ENCODE results near the gene SMARCD2.
"Not testable (repeated sequence)": the region's sequence is repeated elsewhere in the genome, so short reads cannot be mapped to it uniquely, and the experiment has no call there.

Gene SMARCD2

DNA sequence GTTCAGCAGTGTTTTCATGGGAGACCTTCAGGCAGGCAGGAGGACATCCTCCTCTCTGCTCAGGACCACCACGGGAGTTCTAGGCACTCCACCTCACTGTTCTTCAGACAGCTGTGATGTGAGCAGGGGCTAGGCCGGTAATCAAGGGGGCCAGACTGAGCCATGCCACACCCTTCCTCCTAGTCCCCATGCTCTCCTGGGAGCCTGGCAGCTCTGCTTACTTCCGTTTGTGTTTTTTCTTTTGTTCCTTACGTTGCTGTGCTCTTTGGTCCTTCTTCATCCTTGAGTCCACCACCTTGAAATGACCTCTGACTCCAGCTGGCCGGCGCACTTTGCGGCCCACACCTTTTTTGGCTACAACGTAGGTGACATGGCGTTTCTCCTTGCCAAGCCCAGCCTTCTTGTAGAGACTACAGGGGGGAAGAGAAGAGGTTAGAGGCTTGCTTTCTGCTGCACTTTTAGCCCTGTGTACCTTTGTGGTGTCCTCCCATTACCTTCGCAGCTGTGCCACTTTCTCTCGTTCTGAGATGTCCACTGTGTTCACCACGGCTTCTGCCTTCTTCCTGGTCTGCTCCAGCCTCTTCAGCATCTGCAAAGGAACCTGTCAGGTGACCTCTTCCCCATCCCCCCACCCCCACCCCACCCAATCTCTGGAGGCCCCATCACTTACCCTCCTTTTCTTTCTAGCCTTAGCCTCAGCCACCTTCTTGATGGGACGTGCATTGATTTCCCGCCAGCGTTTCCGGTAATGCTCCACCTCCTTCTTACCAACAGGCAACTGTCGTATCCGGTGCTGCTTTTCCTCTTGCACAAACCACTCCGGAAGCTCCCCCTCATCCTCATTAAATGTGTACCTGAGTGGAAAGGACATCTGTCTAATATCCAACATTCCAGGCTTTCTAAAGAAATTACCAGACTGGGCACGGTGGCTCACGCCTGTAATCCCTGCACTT lies 22.6 kb downstream of the SMARCD2 start:
- DNase-seq = no peak
- in situ Hi-C loops (cut with HindIII; ENCODE audit: low pct_ligation_motif_present, low pct_unique_long_range_greater_than_20kb, low sequenced_read_pairs) = loop anchor here (10.0 kb wide), 1 partner anchor 55 kb away; no protein-coding TSS in a partner anchor

DNA sequence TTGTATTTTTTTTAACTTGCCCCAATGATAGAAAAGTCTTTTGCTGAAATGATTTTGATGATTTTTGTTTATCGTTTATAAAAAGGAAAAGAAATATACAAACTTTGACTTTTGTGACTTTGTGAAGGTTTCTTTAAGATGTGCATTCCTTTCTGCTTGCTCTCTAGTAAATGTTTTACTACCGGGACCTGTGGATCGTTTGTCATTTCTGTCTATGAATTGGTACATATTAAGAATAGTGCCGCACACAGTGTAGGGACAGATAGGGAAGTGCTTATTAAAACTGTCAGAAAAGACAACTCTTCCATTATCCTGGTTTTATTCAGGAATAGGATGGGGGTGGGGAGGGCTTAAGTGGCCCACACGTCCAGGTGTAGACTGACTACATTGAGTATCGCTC lies 23.4 kb downstream of the SMARCD2 start:
- peak; percentile 73 for DNase-seq
- in situ Hi-C loops (cut with HindIII; ENCODE audit: low pct_ligation_motif_present, low pct_unique_long_range_greater_than_20kb, low sequenced_read_pairs) = loop anchor here (10.0 kb wide), 1 partner anchor 54 kb away; no protein-coding TSS in a partner anchor

DNA sequence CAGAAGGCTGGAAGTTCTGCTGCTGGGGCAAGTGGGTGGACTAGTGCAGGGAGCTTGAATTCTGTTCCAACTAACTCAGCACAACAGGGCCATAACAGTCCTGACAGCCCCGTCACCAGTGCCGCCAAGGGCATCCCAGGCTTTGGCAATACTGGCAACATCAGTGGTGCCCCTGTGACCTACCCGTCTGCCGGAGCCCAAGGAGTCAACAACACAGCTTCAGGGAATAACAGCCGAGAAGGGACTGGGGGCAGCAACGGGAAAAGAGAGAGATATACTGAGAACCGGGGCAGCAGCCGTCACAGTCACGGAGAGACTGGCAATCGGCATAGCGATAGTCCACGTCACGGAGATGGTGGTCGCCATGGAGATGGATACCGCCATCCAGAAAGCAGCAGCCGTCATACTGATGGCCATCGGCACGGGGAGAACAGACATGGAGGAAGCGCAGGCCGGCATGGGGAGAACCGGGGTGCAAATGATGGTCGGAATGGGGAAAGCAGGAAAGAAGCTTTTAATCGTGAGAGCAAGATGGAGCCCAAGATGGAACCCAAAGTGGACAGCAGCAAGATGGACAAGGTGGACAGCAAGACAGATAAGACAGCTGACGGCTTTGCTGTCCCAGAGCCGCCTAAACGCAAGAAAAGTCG lies 24.6 kb downstream of the SMARCD2 start:
- no peak for DNase-seq
- in situ Hi-C loops (cut with HindIII; ENCODE audit: low pct_ligation_motif_present, low pct_unique_long_range_greater_than_20kb, low sequenced_read_pairs) = loop anchor here (10.0 kb wide), 1 partner anchor 53 kb away; no protein-coding TSS in a partner anchor

DNA sequence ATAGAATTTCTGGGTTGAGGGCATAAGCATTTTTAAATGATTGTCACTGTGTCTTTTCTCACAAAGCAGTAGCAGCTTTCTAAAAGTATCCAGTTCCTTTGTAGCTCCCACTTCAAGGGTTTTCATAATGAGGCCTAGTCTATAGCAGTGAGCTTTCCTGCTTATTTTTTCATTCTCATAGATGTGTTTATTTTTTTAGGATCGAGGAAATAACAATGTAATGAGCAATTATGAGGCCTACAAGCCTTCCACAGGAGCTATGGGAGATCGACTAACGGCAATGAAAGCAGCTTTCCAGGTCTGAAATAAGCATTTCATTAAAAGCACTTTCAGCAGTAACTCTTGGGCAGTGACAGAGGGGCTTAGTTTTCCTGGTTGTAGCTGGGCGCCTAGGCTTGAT lies 25.8 kb downstream of the SMARCD2 start:
- in situ Hi-C loops (cut with HindIII; ENCODE audit: low pct_ligation_motif_present, low pct_unique_long_range_greater_than_20kb, low sequenced_read_pairs) = loop anchor here (10.0 kb wide), 1 partner anchor 52 kb away; no protein-coding TSS in a partner anchor
- DNase-seq = no peak

DNA sequence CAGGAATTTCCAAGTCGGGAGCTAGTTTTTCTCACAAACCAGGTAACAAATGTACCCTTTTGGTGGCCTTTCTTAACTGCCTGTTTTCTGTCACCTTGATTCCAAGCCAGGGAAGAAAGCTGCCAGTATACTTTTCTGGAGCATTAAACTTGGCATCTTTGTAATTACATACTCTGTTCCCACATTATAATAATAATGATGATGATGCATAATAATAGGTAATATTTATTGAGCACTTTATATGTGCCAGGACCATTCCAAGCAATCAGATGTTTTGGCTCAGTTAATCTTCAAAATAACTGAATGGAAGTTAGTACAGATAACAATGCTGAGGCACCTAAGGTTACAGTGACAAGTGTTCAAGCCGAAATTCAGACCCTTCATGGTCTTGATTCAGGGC lies 26.4 kb downstream of the SMARCD2 start:
- in situ Hi-C loops (cut with HindIII; ENCODE audit: low pct_ligation_motif_present, low pct_unique_long_range_greater_than_20kb, low sequenced_read_pairs) = loop anchor here (10.0 kb wide), 1 partner anchor 51 kb away; no protein-coding TSS in a partner anchor
- DNase-seq = no peak

DNA sequence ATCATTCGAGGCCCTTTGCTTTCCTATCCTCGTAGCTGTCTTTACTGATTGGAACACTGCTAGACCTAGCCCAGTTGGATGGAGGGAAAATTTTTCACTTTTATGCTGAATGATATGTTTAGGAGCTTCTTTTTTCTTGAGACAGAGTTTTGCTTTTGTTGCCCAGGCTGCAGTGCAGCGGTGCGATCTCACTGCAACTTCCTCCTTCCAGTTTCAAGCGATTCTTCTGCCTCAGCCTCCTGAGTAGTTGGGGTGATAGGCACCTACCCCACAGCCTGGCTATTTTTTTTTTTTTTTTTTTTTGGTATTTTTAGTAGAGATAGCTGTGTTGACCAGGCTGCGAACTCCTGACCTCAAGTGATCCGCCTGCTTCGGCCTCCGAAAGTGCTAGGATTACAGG lies 32.5 kb downstream of the SMARCD2 start:
- no peak for DNase-seq
- in situ Hi-C loops (cut with HindIII; ENCODE audit: low pct_ligation_motif_present, low pct_unique_long_range_greater_than_20kb, low sequenced_read_pairs) = loop anchor here (10.0 kb wide), 1 partner anchor 45 kb away; no protein-coding TSS in a partner anchor

DNA sequence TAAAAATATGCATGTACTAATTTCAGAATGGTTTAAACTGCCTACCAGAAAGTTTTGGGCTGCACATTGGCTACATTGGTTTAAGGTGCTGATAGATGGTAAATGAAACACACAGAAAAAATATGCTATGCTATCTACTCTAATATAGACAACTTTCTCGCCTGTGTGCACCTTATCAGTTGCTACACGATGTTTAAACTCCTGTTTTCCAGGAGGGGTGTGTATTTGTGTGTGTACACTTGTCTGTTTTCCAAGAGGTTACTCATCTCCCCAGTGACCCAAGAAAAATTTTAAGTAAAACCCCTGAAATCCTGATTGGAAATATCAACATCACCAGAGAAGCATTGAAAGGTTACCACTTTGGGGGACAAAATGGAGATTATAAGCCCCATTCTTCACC lies 36.9 kb downstream of the SMARCD2 start:
- in situ Hi-C loops (cut with HindIII; ENCODE audit: low pct_ligation_motif_present, low pct_unique_long_range_greater_than_20kb, low sequenced_read_pairs) = no loop called here
- DNase-seq = no peak

DNA sequence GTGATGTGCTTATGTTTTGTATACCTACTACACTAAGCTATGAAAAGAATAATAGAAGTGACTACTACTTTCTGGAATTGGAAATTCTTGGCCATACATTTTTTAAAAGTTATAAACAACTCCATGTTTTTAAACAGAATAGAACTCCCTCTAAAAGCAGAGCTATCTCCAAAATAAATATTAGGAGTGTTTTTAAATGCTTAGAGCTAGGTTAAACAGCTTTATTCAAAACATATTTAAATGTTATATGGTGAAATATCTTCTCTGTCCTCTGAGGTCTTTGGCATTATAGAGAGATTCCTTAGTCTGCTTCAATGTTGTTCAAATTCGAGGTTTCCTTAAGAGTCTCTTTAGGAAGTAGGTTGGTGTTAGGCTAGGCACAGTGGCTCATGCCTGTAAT lies 38.2 kb downstream of the SMARCD2 start:
- in situ Hi-C loops (cut with HindIII; ENCODE audit: low pct_ligation_motif_present, low pct_unique_long_range_greater_than_20kb, low sequenced_read_pairs) = no loop called here
- DNase-seq = no peak

DNA sequence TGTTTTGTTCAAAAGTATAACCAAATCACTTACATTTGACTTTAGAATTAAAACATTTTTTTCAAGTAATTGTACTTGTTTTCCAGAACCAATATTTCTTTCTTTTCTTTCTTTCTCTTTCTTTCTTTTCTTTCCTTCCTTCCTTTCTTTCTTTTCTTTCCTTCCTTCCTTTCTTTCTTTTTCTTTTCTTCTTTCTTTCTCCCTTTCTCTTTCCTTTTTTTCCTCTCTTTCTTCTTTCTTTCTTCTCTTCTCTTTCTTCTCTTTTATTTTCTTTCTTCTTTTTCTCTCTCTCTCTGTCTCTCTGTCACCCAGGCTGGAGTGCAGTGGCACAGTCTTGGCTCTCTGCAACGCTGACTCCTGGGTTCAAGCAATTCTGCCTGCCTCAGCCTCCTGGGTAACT lies 41.7 kb downstream of the SMARCD2 start:
- in situ Hi-C loops (cut with HindIII; ENCODE audit: low pct_ligation_motif_present, low pct_unique_long_range_greater_than_20kb, low sequenced_read_pairs) = no loop called here
- DNase-seq = no peak

DNA sequence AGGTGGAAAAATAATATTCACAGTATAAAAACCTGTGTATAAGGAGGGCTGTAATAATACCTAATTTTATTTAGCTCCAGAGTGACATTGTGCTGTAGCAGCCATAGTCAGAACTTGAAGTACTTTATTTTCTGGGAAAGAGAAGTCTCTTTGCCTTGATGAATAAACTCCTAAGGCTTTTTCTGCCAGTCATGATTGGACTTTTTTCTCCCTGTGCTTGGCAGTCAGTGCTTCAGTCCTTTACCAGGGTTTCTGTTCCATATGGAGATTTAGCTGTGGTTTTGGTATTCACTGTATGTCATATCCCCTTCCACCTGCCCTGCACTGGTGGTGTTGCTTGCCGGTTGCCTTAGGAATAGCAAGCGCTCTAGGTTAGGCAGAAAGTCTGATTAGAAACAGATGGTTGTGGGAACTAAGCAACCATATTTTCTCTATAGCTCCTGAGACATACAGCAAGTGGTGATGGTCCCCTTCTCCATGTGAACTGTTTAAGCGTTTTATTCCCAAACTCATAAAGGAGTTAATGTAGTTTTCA lies 43.8 kb downstream of the SMARCD2 start:
- in situ Hi-C loops (cut with HindIII; ENCODE audit: low pct_ligation_motif_present, low pct_unique_long_range_greater_than_20kb, low sequenced_read_pairs) = no loop called here
- no peak for DNase-seq

DNA sequence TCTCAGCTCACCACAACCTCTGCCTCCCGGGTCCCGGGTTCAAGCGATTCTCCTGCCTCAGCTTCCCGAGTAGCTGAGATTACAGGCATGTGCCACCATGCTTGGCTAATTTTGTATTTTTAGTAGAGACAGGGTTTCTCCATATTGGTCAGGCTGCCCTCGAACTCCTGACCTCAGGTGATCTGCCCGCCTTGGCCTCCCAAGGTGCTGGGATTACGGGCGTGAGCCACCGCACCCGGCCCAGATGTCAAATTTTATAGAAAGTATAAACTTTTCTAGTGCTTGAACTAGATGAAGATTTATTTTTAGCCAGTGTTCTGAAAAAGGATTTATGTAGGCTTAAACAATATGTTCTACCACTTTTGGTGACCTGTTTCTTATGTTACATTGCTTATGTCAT lies 46.1 kb downstream of the SMARCD2 start:
- in situ Hi-C loops (cut with HindIII; ENCODE audit: low pct_ligation_motif_present, low pct_unique_long_range_greater_than_20kb, low sequenced_read_pairs) = not testable (repeated sequence)

DNA sequence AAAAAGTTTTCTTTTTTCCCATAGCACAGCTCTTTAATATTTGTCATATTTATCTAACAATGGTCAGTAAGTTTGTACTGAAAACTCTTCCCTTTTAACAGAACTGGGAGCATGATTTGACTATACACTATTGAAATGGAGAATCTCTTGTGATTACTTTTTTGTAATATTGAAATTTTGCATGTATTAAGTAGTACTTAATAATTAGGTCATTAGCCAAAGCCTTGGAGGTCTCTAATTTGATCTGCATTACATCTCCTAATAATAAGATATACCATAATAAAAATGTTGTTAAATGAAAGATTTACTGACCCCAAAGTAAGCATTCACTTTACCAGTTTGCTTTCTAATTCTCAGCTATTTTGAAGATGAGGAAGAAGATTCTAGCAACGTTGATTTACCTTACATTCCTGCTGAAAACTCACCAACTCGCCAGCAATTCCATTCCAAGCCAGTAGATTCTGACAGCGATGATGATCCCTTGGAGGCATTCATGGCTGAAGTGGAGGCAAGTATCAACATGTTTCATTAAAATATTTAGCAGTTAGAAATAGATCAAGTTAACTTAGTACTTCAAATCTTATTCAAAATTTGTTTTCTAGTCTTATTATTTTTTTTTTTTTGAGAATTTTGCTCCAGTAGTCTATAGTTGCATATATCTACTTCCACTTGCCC lies 50.3 kb downstream of the SMARCD2 start:
- no peak for DNase-seq
- in situ Hi-C loops (cut with HindIII; ENCODE audit: low pct_ligation_motif_present, low pct_unique_long_range_greater_than_20kb, low sequenced_read_pairs) = no loop called here

More for the DNA sequence above, 46.1 kb downstream of the SMARCD2 start:
- DNase-seq = not testable (repeated sequence)

DNA sequence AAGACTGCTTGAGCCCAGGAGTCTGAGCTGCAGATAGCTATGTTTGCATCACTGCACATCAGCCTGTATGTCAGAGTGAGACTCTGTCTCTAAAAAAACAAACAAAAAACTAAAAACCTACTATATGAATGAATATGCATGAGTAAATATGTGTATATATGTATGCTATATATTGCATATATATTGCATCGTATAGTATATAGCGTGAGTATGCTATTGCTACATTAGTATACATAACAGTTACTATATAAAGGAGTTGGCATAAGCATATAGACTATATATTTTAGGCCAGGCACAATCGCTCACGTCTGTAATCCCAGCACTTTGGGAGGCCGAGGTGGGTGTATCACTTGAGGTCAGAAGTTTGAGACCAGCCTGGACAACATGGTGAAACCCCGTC lies 52.4 kb downstream of the SMARCD2 start:
- in situ Hi-C loops (cut with HindIII; ENCODE audit: low pct_ligation_motif_present, low pct_unique_long_range_greater_than_20kb, low sequenced_read_pairs) = no loop called here
- no peak for DNase-seq

DNA sequence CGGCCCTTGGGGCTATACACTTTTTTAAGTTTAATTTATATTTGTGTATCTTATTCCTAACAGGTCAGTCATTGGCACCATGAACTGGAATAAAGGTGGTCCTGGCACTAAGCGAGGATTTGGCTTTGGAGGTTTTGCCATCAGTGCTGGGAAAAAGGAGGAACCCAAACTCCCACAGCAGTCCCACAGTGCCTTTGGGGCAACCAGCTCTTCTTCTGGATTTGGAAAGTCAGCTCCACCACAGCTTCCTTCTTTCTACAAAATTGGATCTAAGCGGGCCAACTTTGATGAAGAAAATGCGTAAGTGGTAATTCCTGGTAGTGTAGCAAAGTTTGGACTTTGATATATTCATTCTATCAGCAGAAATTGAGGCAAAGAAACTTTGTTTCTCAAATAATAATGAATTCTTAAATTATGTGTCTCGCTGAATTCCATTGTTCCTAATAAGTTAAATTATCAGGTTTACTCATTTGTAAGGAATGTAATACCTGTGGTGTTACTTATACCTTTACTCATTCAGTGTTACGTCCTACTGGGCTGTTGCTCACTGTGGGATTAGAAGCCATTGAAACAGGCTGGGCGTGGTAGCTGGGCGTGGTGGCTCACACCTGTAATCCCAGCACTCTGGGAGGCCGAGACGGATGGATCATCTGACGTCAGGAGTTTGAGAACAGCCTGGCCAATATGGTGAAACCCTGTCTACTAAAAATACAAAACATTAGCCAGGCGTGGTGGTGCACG lies 55.3 kb downstream of the SMARCD2 start:
- in situ Hi-C loops (cut with HindIII; ENCODE audit: low pct_ligation_motif_present, low pct_unique_long_range_greater_than_20kb, low sequenced_read_pairs) = no loop called here
- no peak for DNase-seq

DNA sequence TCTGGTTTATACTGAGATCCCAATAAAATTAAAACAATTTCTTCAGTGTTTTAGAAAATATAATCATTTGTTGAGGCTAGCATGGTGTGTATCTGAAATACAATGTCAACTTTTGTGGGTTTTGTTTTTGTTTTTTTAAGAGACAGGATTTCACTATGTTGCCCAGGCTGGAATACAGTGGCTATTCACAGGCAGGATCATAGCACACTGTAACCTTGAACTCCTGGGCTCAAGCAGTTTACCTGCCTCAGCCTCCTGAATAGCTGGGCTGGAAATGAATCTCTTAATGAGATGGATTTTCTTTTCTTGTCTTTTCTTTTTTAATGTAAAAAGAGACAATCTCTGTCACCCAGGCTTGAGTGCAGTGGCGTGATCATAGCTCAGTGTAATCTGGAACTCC lies 56.4 kb downstream of the SMARCD2 start:
- no peak for DNase-seq
- in situ Hi-C loops (cut with HindIII; ENCODE audit: low pct_ligation_motif_present, low pct_unique_long_range_greater_than_20kb, low sequenced_read_pairs) = no loop called here

DNA sequence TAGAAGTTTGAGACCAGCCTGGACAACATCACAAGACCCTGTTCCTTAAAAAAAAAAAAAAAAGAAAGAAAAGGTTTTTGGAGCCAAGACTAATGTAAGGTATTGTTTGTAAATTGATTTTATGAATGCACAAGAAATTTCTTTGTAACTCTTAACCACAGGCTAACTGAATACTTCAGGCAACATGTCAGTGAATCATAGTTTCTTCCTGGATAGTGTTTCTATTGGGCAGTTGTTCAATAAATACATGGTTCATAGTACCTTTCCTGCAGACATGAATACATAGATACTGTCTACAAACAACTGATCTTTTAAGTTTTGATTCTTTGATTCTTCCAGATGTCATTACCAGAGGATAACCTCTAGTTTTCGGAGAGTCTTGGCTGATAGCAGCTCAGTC lies 56.9 kb downstream of the SMARCD2 start:
- in situ Hi-C loops (cut with HindIII; ENCODE audit: low pct_ligation_motif_present, low pct_unique_long_range_greater_than_20kb, low sequenced_read_pairs) = no loop called here
- DNase-seq = no peak

DNA sequence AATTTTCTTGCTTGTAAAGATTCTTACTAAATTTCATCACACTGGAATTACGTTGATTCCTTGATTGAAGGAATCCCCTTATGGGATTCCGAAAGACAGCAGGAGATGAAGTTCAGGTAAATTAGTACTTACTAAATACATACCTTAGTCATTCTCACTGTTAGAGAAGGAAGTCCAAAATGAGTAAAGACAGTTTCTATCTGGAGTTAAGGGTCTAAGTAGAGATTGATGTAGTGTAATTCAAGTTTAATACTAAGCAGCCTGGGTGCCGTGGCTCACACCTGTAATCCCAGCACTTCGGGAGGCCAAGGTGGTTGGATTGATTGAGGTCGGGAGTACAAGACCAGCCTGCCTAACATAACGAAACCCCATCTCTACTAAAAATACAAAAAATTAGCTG lies 59.0 kb downstream of the SMARCD2 start:
- in situ Hi-C loops (cut with HindIII; ENCODE audit: low pct_ligation_motif_present, low pct_unique_long_range_greater_than_20kb, low sequenced_read_pairs) = no loop called here
- DNase-seq = no peak

Data from ACHN (cell line).